Measurements from ENCODE around the gene C1RL. TPM values are rescaled to one million over a fixed set of nuclear protein-coding genes. Genes with fewer than 3 reads are reported as not detected.

The C1RL gene
- total and polyA plus RNA-seq, 2 experiments from 2014 or later = 26.4 to 64.5 TPM

- H3K4me1 ChIP-seq (ENCODE audit: insufficient read depth) = no peaks in the 10 kb centered on the region
- H3K4me3 ChIP-seq = no peak overlapping the region
- H3K9me2 ChIP-seq (replicated peaks; ENCODE audit: insufficient read depth) = no peaks in the 10 kb centered on the region
- 66% methylated on average over 11 of the region's 11 CpGs for WGBS (ENCODE audit: low lambda C conversion rate, missing lambda C conversion rate)
- H4K20me1 ChIP-seq (ENCODE audit: insufficient read depth, poor library complexity, severe bottlenecking) = no peaks in the 10 kb centered on the region
- H3K27me3 ChIP-seq = no peaks in the 10 kb centered on the region
- no peak for TF ChIP-seq EZH2 (IDR thresholded peaks at IDR 0.05; ENCODE audit: borderline replicate concordance)
- TF ChIP-seq EZH2phosphoT487 (IDR thresholded peaks at IDR 0.05; ENCODE audit: low read depth, severe bottlenecking, unreplicated experiment) = no peak
- peak; percentile 63 for TF ChIP-seq CTCF (IDR thresholded peaks at IDR 0.05; ENCODE audit: poor library complexity)
- H3K4me2 ChIP-seq = no peak overlapping the region
- H3K36me3 ChIP-seq (replicated peaks; ENCODE audit: insufficient read depth, low read depth) = no peaks in the 10 kb centered on the region
- H3K9me3 ChIP-seq (ENCODE audit: low read depth) = no peaks in the 10 kb centered on the region
- no peaks in the 10 kb centered on the region for H3K79me2 ChIP-seq
- DNase-seq (ENCODE audit: low spot score) = peak; percentile 42
- no peak overlapping the region for H2AFZ ChIP-seq
- H3K27ac ChIP-seq = no peak overlapping the region
Measured at GRCh38 chr12:7144414-7145120, 35.6 kb upstream of the C1RL start.

- Histone ChIP-seq H3K4me1 (ENCODE audit: insufficient read depth) (no peaks in the 10 kb centered on the region), H3K79me2 (no peaks in the 10 kb centered on the region), H3K9me3 (ENCODE audit: low read depth) (no peaks in the 10 kb centered on the region), H2AFZ (no peak overlapping the region), H3K4me2 (no peak overlapping the region), H3K36me3 (replicated peaks; ENCODE audit: insufficient read depth, low read depth) (no peaks in the 10 kb centered on the region), H3K27me3 (no peaks in the 10 kb centered on the region), H4K20me1 (ENCODE audit: insufficient read depth, poor library complexity, severe bottlenecking) (no peaks in the 10 kb centered on the region), H3K9me2 (replicated peaks; ENCODE audit: insufficient read depth) (no peaks in the 10 kb centered on the region), H3K4me3 (no peak overlapping the region), H3K27ac (no peak overlapping the region)
- DNase-seq (ENCODE audit: low spot score) = no peak
- TF ChIP-seq EZH2 (IDR thresholded peaks at IDR 0.05; ENCODE audit: borderline replicate concordance) (no peak), EZH2phosphoT487 (IDR thresholded peaks at IDR 0.05; ENCODE audit: low read depth, severe bottlenecking, unreplicated experiment) (no peak), CTCF (IDR thresholded peaks at IDR 0.05; ENCODE audit: poor library complexity) (no peak)
- 89% methylated on average over 7 of the region's 7 CpGs for WGBS (ENCODE audit: low lambda C conversion rate, missing lambda C conversion rate)
Measured at GRCh38 chr12:7143564-7143963, 34.5 kb upstream of the C1RL start.

GRCh38 chr12:7142809-7143465 is 33.9 kb upstream of the C1RL start:
- no peak overlapping the region for H2AFZ ChIP-seq
- no peak overlapping the region for H3K4me3 ChIP-seq
- H3K36me3 ChIP-seq (replicated peaks; ENCODE audit: insufficient read depth, low read depth) = no peaks in the 10 kb centered on the region
- H3K4me1 ChIP-seq (ENCODE audit: insufficient read depth) = no peaks in the 10 kb centered on the region
- H3K4me2 ChIP-seq = no peak overlapping the region
- H3K79me2 ChIP-seq = no peaks in the 10 kb centered on the region
- no peaks in the 10 kb centered on the region for H3K9me2 ChIP-seq (replicated peaks; ENCODE audit: insufficient read depth)
- no peak for DNase-seq (ENCODE audit: low spot score)
- WGBS (ENCODE audit: low lambda C conversion rate, missing lambda C conversion rate) = 96% methylated on average over 18 of the region's 18 CpGs
- H3K27ac ChIP-seq = no peak overlapping the region
- no peak for TF ChIP-seq CTCF (IDR thresholded peaks at IDR 0.05; ENCODE audit: poor library complexity)
- TF ChIP-seq EZH2 (IDR thresholded peaks at IDR 0.05; ENCODE audit: borderline replicate concordance) = no peak
- TF ChIP-seq EZH2phosphoT487 (IDR thresholded peaks at IDR 0.05; ENCODE audit: low read depth, severe bottlenecking, unreplicated experiment) = no peak
- no peaks in the 10 kb centered on the region for H4K20me1 ChIP-seq (ENCODE audit: insufficient read depth, poor library complexity, severe bottlenecking)
- H3K9me3 ChIP-seq (ENCODE audit: low read depth) = no peaks in the 10 kb centered on the region
- H3K27me3 ChIP-seq = no peaks in the 10 kb centered on the region

All from hepatocyte (in vitro differentiated cells).